ENCODE results near the gene ATXN7L1.

ATXN7L1 gene

DNA sequence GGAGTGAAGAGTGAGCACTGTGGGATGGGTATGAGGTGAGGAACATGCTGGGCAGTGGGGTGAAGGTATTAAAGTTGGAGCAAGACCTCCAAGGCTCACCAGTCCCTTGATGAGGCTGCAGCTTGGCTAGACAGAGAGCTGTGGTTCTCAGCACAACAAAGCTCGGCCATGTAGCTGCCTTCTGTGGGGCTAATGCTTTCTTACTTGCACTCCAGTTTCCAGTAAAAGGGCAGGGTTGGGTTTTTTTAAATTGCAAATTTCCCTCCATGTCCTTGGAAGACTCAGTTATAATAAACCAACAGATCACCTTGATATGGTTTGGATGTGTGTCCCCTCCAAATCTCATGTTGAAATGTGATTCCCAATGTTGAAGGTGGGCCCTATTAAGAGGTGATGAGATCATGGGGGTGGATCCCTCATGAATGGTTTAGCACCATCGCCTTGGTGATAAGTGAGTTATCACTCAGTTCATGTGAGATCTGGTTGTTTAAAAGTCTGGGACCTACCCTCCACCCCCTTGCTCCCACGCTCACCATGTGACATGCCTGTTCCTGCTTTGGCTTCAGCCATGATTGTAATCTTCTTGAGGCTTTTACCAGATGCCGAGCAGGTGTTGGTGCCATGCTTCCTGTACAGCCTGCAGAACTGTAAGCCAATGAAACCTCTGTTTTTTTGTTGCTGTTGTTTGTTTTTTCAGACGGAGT lies 55.9 kb downstream of the ATXN7L1 start:
- H2BK120ac ChIP-seq (ENCODE audit: low read depth, low read length), result no peak overlapping the region
- no peaks in the 10 kb centered on the region for H3K36me3 ChIP-seq (replicated peaks in 1 of 2; ENCODE audit: control insufficient read depth in 2 of 2, insufficient read depth in 2 of 2, low read length in 2 of 2)
- no peak overlapping the region for H3K27ac ChIP-seq (replicated peaks; ENCODE audit: low read length)
- no peak overlapping the region for H2AK5ac ChIP-seq (ENCODE audit: low read depth, low read length)
- no peaks in the 10 kb centered on the region for H3K79me1 ChIP-seq (ENCODE audit: low read depth, low read length)
- no peak overlapping the region for H3K18ac ChIP-seq (ENCODE audit: low read length)
- H2BK12ac ChIP-seq (ENCODE audit: low read length), result no peak overlapping the region
- no peak overlapping the region for H3K9ac ChIP-seq (ENCODE audit: low read depth, low read length, poor library complexity)
- peaks cover 2% of the 10 kb centered on the region in 2 donors for H3K4me1 ChIP-seq (ENCODE audit: control insufficient read depth in 2 of 2, insufficient read depth in 1 of 2, low read depth in 1 of 2, low read length in 2 of 2)
- H2BK5ac ChIP-seq (ENCODE audit: low read length), result no peak overlapping the region
- no peaks in the 10 kb centered on the region for H3K27me3 ChIP-seq (ENCODE audit: control insufficient read depth in 3 of 3, insufficient read depth in 3 of 3, low read depth in 1 of 3, low read length in 3 of 3)
- H2AFZ ChIP-seq (ENCODE audit: low read length), result no peak overlapping the region
- H3K14ac ChIP-seq (ENCODE audit: low read length), result no peak overlapping the region
- no peak overlapping the region for H3K4me2 ChIP-seq (ENCODE audit: insufficient read depth, low read length, poor library complexity, severe bottlenecking)
- no peak overlapping the region for H3K23ac ChIP-seq (ENCODE audit: low read depth, low read length, poor library complexity)
- no peak overlapping the region for H3K4me3 ChIP-seq (ENCODE audit: low read length in 2 of 2)
- DNase-seq (ENCODE audit: low spot score), result no peak
- WGBS, 2 donors (ENCODE audit: extremely low coverage in 2 of 2, insufficient read length in 2 of 2, insufficient replicate concordance in 1 of 2), result no CpG with 5 or more reads among the region's 5 CpGs
- no peak overlapping the region for H2BK15ac ChIP-seq (ENCODE audit: low read length)
- H4K91ac ChIP-seq (ENCODE audit: low read depth, low read length, poor library complexity), result no peak overlapping the region
- no peaks in the 10 kb centered on the region for H3K9me3 ChIP-seq (replicated peaks in 1 of 2; ENCODE audit: control insufficient read depth in 2 of 2, insufficient read depth in 1 of 2, low read depth in 1 of 2, low read length in 2 of 2)
- H3K4ac ChIP-seq (ENCODE audit: low read length), result no peak overlapping the region
- no peak overlapping the region for H4K8ac ChIP-seq (ENCODE audit: low read depth, low read length)

DNA sequence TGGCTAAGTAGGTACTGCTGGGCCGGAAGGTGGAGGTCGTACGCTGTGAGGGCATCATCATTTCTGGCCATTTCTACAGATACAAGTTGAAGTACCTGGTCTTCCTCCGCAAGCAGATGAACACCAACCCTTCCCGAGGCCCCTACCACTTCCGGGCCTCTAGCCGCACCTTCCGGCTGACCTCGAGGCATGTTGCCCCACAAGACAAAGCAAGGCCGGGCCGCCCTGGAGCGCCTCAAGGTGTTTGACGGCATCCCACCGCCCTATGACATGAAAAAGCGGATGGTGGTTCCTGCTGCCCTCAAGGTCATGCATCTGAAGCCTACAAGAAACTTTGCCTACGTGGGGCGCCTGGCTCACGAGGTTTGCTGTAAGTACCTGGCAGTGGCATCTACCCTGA lies 56.8 kb downstream of the ATXN7L1 start:
- Histone ChIP-seq H3K27ac (replicated peaks; ENCODE audit: low read length) (no peak overlapping the region), H3K9me3 (replicated peaks in 1 of 2; ENCODE audit: control insufficient read depth in 2 of 2, insufficient read depth in 1 of 2, low read depth in 1 of 2, low read length in 2 of 2) (no peaks in the 10 kb centered on the region), H3K4me1 (ENCODE audit: control insufficient read depth in 2 of 2, insufficient read depth in 1 of 2, low read depth in 1 of 2, low read length in 2 of 2) (peaks cover 2 to 5% of the 10 kb centered on the region in 2 donors), H2AK5ac (ENCODE audit: low read depth, low read length) (no peak overlapping the region), H2BK15ac (ENCODE audit: low read length) (no peak overlapping the region), H2BK5ac (ENCODE audit: low read length) (no peak overlapping the region), H3K23ac (ENCODE audit: low read depth, low read length, poor library complexity) (no peak overlapping the region), H2BK12ac (ENCODE audit: low read length) (no peak overlapping the region), H3K4ac (ENCODE audit: low read length) (no peak overlapping the region), H3K36me3 (replicated peaks in 1 of 2; ENCODE audit: control insufficient read depth in 2 of 2, insufficient read depth in 2 of 2, low read length in 2 of 2) (no peaks in the 10 kb centered on the region), H3K18ac (ENCODE audit: low read length) (no peak overlapping the region), H3K79me1 (ENCODE audit: low read depth, low read length) (no peaks in the 10 kb centered on the region), H3K4me2 (ENCODE audit: insufficient read depth, low read length, poor library complexity, severe bottlenecking) (no peak overlapping the region), H2BK120ac (ENCODE audit: low read depth, low read length) (no peak overlapping the region), H3K27me3 (ENCODE audit: control insufficient read depth in 3 of 3, insufficient read depth in 3 of 3, low read depth in 1 of 3, low read length in 3 of 3) (no peaks in the 10 kb centered on the region), H2AFZ (ENCODE audit: low read length) (no peak overlapping the region), H4K91ac (ENCODE audit: low read depth, low read length, poor library complexity) (no peak overlapping the region), H3K14ac (ENCODE audit: low read length) (no peak overlapping the region), H3K4me3 (ENCODE audit: low read length in 2 of 2) (no peak overlapping the region), H4K8ac (ENCODE audit: low read depth, low read length) (no peak overlapping the region), H3K9ac (ENCODE audit: low read depth, low read length, poor library complexity) (no peak overlapping the region)
- no peak for DNase-seq (ENCODE audit: low spot score)
- WGBS, 2 donors (ENCODE audit: extremely low coverage in 2 of 2, insufficient read length in 2 of 2, insufficient replicate concordance in 1 of 2), result no CpG with 5 or more reads among the region's 18 CpGs

DNA sequence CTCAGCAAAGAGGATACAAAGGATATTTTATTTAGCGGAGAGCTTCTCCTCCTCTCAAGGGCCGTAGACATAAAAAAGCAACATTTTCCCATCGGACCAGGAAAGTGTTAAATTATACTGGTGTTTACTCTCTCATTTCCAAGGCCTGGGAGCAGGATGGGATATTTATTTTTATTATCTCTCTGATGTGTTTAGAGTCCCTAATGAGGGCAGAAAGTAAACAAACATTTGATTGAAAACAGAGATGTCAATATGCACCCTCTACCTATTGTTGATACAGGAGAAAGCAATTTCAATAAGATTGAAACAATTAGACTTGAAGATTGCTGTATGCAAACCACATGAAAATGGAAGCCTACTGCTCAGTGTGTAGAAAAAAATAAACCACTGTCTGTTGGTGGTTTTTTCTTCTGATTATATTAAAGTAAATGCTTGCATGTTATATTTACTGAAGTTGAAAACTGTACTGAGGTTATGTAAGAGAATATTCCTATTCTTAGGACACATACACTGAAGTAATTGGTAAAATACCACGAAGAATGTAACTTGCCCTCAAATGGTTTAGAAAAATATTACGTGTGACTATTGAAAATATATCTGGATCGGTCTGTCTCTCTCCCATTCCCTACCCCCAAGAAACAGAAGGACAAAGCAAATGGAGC lies 59.3 kb downstream of the ATXN7L1 start:
- Histone ChIP-seq H3K4me3 (ENCODE audit: low read length in 2 of 2) (no peak overlapping the region), H2AFZ (ENCODE audit: low read length) (no peak overlapping the region), H3K27me3 (ENCODE audit: control insufficient read depth in 3 of 3, insufficient read depth in 3 of 3, low read depth in 1 of 3, low read length in 3 of 3) (no peaks in the 10 kb centered on the region), H3K27ac (replicated peaks; ENCODE audit: low read length) (no peak overlapping the region), H2BK15ac (ENCODE audit: low read length) (no peak overlapping the region), H4K8ac (ENCODE audit: low read depth, low read length) (no peak overlapping the region), H3K14ac (ENCODE audit: low read length) (no peak overlapping the region), H2BK5ac (ENCODE audit: low read length) (no peak overlapping the region), H3K4me2 (ENCODE audit: insufficient read depth, low read length, poor library complexity, severe bottlenecking) (no peak overlapping the region), H2BK120ac (ENCODE audit: low read depth, low read length) (no peak overlapping the region), H3K9me3 (replicated peaks in 1 of 2; ENCODE audit: control insufficient read depth in 2 of 2, insufficient read depth in 1 of 2, low read depth in 1 of 2, low read length in 2 of 2) (no peaks in the 10 kb centered on the region), H2BK12ac (ENCODE audit: low read length) (no peak overlapping the region), H3K79me1 (ENCODE audit: low read depth, low read length) (no peaks in the 10 kb centered on the region), H3K18ac (ENCODE audit: low read length) (no peak overlapping the region), H3K23ac (ENCODE audit: low read depth, low read length, poor library complexity) (no peak overlapping the region), H3K4ac (ENCODE audit: low read length) (no peak overlapping the region), H2AK5ac (ENCODE audit: low read depth, low read length) (no peak overlapping the region), H3K9ac (ENCODE audit: low read depth, low read length, poor library complexity) (no peak overlapping the region), H3K36me3 (replicated peaks in 1 of 2; ENCODE audit: control insufficient read depth in 2 of 2, insufficient read depth in 2 of 2, low read length in 2 of 2) (no peaks in the 10 kb centered on the region), H4K91ac (ENCODE audit: low read depth, low read length, poor library complexity) (no peak overlapping the region), H3K4me1 (ENCODE audit: control insufficient read depth in 2 of 2, insufficient read depth in 1 of 2, low read depth in 1 of 2, low read length in 2 of 2) (peaks cover 2 to 5% of the 10 kb centered on the region in 2 donors)
- no peak for DNase-seq (ENCODE audit: low spot score)
- no CpG with 5 or more reads among the region's 6 CpGs for WGBS, 2 donors (ENCODE audit: extremely low coverage in 2 of 2, insufficient read length in 2 of 2, insufficient replicate concordance in 1 of 2)

DNA sequence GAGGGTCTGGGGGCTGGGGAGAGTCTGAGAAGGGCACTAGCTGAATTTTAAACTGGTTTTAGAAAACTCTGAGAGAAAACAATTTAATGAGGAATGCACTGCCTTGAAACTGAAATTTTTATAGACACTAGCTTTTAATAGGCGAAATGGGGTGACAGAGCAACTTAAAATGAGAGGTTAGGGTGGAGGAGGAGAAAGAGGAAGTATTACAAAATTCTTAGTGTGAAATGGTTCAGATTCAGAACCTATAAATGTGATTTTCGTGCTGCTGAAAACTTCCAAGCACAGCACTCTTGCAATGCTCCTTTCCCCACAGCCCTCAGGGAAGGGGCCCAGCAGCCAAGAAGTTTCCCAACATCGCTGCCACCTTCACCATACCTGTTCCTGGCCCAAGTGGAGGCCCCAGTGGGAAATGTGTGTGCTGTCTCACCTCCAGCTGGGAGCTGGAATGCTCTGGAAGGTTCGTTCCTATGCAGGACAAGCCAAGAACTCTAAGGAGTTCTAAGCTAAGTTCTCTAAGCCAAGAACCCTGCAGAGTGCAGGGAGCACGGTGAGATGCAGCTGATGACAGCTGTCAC lies 60.0 kb downstream of the ATXN7L1 start:
- H3K27me3 ChIP-seq (ENCODE audit: control insufficient read depth in 3 of 3, insufficient read depth in 3 of 3, low read depth in 1 of 3, low read length in 3 of 3), result no peaks in the 10 kb centered on the region
- WGBS, 2 donors (ENCODE audit: extremely low coverage in 2 of 2, insufficient read length in 2 of 2, insufficient replicate concordance in 1 of 2), result no CpG with 5 or more reads among the region's 5 CpGs
- H3K18ac ChIP-seq (ENCODE audit: low read length), result no peak overlapping the region
- H3K4me2 ChIP-seq (ENCODE audit: insufficient read depth, low read length, poor library complexity, severe bottlenecking), result no peak overlapping the region
- H3K36me3 ChIP-seq (replicated peaks in 1 of 2; ENCODE audit: control insufficient read depth in 2 of 2, insufficient read depth in 2 of 2, low read length in 2 of 2), result no peaks in the 10 kb centered on the region
- H4K8ac ChIP-seq (ENCODE audit: low read depth, low read length), result no peak overlapping the region
- no peak overlapping the region for H3K14ac ChIP-seq (ENCODE audit: low read length)
- H2BK15ac ChIP-seq (ENCODE audit: low read length), result no peak overlapping the region
- no peak overlapping the region for H2AFZ ChIP-seq (ENCODE audit: low read length)
- H3K4me1 ChIP-seq (ENCODE audit: control insufficient read depth in 2 of 2, insufficient read depth in 1 of 2, low read depth in 1 of 2, low read length in 2 of 2), result peaks cover 2 to 5% of the 10 kb centered on the region in 2 donors
- peak overlapping the region in 1 of 2 donors; percentile 10 for H3K4me3 ChIP-seq (ENCODE audit: low read length in 2 of 2)
- no peak for DNase-seq (ENCODE audit: low spot score)
- H3K4ac ChIP-seq (ENCODE audit: low read length), result no peak overlapping the region
- no peak overlapping the region for H2BK120ac ChIP-seq (ENCODE audit: low read depth, low read length)
- no peak overlapping the region for H2BK5ac ChIP-seq (ENCODE audit: low read length)
- no peaks in the 10 kb centered on the region for H3K79me1 ChIP-seq (ENCODE audit: low read depth, low read length)
- H2AK5ac ChIP-seq (ENCODE audit: low read depth, low read length), result no peak overlapping the region
- H3K27ac ChIP-seq (replicated peaks; ENCODE audit: low read length), result no peak overlapping the region
- no peak overlapping the region for H3K23ac ChIP-seq (ENCODE audit: low read depth, low read length, poor library complexity)
- H4K91ac ChIP-seq (ENCODE audit: low read depth, low read length, poor library complexity), result no peak overlapping the region
- H3K9ac ChIP-seq (ENCODE audit: low read depth, low read length, poor library complexity), result no peak overlapping the region
- no peak overlapping the region for H2BK12ac ChIP-seq (ENCODE audit: low read length)
- no peaks in the 10 kb centered on the region for H3K9me3 ChIP-seq (replicated peaks in 1 of 2; ENCODE audit: control insufficient read depth in 2 of 2, insufficient read depth in 1 of 2, low read depth in 1 of 2, low read length in 2 of 2)

Measured in neuronal stem cell (in vitro differentiated cells).